Lung (tissue), 12 donors: Measurements from ENCODE around the gene CLPX. TPM values are rescaled to one million over a fixed set of nuclear protein-coding genes. Genes with fewer than 3 reads are reported as not detected.
A peak's percentile ranks its signal among the peaks of the same experiment; 100 is the strongest.
"Not testable (repeated sequence)": the region's sequence is repeated elsewhere in the genome, so short reads cannot be mapped to it uniquely, and the experiment has no call there.

Experiments
- ATAC-seq: fragments of 200-7000 bp; cut with Tn5 transposase; one replicate; pipeline ENCODE4 v1.9.1; 2020; ENCODE audit warnings: moderate number of reproducible peaks; ENCODE audit not compliant: insufficient read depth, low FRiP score
- DNase-seq, 3 donors: peaks; one replicate each; pipeline ENCODE4 v3.0.0-alpha.2; 2013 to 2017
- H3K27ac ChIP-seq, 2 donors: one replicate each; pipeline ENCODE4 v1.5.1; 2013; ENCODE audit warnings: mild to moderate bottlenecking in 2 of 2, moderate library complexity in 2 of 2, control low read depth in 1 of 2, inconsistent platforms in 1 of 2, low read depth in 1 of 2, low read length in 1 of 2
- H3K27me3 ChIP-seq, 3 donors: one replicate each; pipeline ENCODE4 v1.5.1; 2013; ENCODE audit warnings: low read length in 2 of 3; ENCODE audit not compliant: control insufficient read depth in 3 of 3, insufficient read depth in 3 of 3
- H3K36me3 ChIP-seq, 4 donors: one replicate each; pipeline ENCODE4 v1.5.1; 2013; ENCODE audit warnings: low read length in 4 of 4, mild to moderate bottlenecking in 1 of 4, moderate library complexity in 1 of 4; ENCODE audit not compliant: control insufficient read depth in 4 of 4, insufficient read depth in 4 of 4
- H3K4me1 ChIP-seq, 5 donors: one replicate each; pipeline ENCODE4 v1.5.1; 2013; ENCODE audit warnings: low read length in 5 of 5, mild to moderate bottlenecking in 2 of 5, moderate library complexity in 1 of 5; ENCODE audit not compliant: control insufficient read depth in 5 of 5, insufficient read depth in 5 of 5
- H3K4me3 ChIP-seq: one replicate; pipeline ENCODE4 v1.5.1; 2013; ENCODE audit warnings: mild to moderate bottlenecking, control low read depth, moderate library complexity
- H3K9ac ChIP-seq, 2 donors: one replicate each; pipeline ENCODE4 v1.5.1; 2013; ENCODE audit warnings: low read length in 2 of 2, control low read depth in 1 of 2; ENCODE audit not compliant: insufficient read depth in 1 of 2
- H3K9me3 ChIP-seq, 4 donors: one replicate each; pipeline ENCODE4 v1.5.1; 2013; ENCODE audit warnings: low read length in 3 of 4, mild to moderate bottlenecking in 1 of 4, moderate library complexity in 1 of 4; ENCODE audit not compliant: control insufficient read depth in 4 of 4, insufficient read depth in 3 of 4
- WGBS, 2 donors: extraction: QIAGEN DNeasy Blood & Tissue Kit; methylation state at CpG; one replicate each; pipeline ENCODE4 v1.1.7; 2013; 5-methylcytosine and 5-hydroxymethylcytosine counted together
- polyA plus RNA-seq, 2 donors: library from polyadenylated mRNA; stranded (reverse); fragments of 200-250 nt; gene quantifications; one replicate each; pipeline ENCODE4 v1.2.1, GENCODE V29; 2013
- total RNA-seq, 2 donors: library from RNA; depleted of rRNA in 1 of 2; stranded (reverse); fragments of >200 nt in 1 of 2; gene quantifications; one replicate each; pipeline ENCODE4 v1.2.1, GENCODE V29; 2014 to 2021
- TF ChIP-seq, protein P1 (sequence below): IDR thresholded peaks from 2 replicates; pipeline ENCODE4 v1.5.1; 2012; ENCODE audit warnings: mild to moderate bottlenecking; ENCODE audit errors: control extremely low read depth, extremely low read depth
- donor health status: control.
- donor health status: control.
- donor health status: Bipolar disorder and iron deficiency.
- donor health status: healthy.
- donor health status: DM: yes; HTN: yes; CAD: no.

The CLPX gene
- total and polyA plus RNA-seq, 4 donors: 11.2 to 93.6 (median 31.3) TPM

DNA sequence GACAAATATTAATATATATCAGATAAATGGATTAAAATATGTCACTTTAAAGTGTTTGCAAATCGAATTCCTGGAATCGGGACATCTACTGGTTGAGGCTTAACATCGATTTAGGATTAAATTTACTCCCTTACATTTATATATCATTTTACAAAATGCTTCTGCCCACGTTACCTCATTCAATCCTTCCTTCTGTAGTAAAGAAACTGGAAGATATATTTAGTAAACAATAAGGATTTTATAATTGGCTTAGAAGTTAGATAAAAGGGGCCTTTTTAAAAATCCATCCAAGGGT, 1.3 kb downstream of the CLPX start:
- H3K36me3 ChIP-seq: peaks cover under 1 to 16% (median 7%) of the 10 kb centered on the region in 4 donors
- H3K9ac ChIP-seq: peak overlapping the region; percentile 80 to 94
- H3K9me3 ChIP-seq: no peaks in the 10 kb centered on the region
- ATAC-seq: no peak
- TF ChIP-seq, protein P1, sequence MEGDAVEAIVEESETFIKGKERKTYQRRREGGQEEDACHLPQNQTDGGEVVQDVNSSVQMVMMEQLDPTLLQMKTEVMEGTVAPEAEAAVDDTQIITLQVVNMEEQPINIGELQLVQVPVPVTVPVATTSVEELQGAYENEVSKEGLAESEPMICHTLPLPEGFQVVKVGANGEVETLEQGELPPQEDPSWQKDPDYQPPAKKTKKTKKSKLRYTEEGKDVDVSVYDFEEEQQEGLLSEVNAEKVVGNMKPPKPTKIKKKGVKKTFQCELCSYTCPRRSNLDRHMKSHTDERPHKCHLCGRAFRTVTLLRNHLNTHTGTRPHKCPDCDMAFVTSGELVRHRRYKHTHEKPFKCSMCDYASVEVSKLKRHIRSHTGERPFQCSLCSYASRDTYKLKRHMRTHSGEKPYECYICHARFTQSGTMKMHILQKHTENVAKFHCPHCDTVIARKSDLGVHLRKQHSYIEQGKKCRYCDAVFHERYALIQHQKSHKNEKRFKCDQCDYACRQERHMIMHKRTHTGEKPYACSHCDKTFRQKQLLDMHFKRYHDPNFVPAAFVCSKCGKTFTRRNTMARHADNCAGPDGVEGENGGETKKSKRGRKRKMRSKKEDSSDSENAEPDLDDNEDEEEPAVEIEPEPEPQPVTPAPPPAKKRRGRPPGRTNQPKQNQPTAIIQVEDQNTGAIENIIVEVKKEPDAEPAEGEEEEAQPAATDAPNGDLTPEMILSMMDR: no peak
- peaks cover 0 to 14% (median 3%) of the 10 kb centered on the region in 5 donors for H3K4me1 ChIP-seq
- no peaks in the 10 kb centered on the region for H3K27me3 ChIP-seq
- WGBS, 2 donors: 2 to 6% methylated on average over 4 of the region's 4 CpGs
- H3K4me3 ChIP-seq: no peak overlapping the region
- peak overlapping the region in 1 of 2 donors; percentile 53 for H3K27ac ChIP-seq
- DNase-seq: no peak

DNA sequence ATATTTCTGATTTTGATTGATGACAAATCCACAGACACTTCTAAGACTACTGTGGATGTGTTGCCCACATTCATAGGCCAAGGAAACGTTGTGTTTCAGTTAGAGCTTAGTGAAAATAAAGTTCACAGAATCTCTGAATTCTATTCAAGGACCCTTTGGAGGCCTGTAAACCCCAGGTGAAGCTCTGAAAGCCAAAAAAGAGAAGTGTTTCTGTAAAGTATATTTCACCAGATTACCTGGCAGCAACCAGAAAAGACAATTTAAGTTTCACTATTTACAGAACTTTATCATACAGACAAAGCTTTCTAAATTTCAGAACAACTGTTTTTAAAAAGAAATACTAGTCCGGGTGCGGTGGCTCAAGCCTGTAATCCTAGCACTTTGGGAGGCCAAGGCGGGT, 2.6 kb downstream of the CLPX start:
- DNase-seq (no peak), ATAC-seq (no peak)
- peaks cover 4 to 24% (median 15%) of the 10 kb centered on the region in 4 donors for H3K36me3 ChIP-seq
- peaks cover 0 to 14% (median 3%) of the 10 kb centered on the region in 5 donors for H3K4me1 ChIP-seq
- no peak overlapping the region for H3K4me3 ChIP-seq
- TF ChIP-seq, protein P1: no peak
- no peak overlapping the region for H3K9ac ChIP-seq
- 80 to 82% methylated on average over 4 of the region's 4 CpGs for WGBS, 2 donors
- H3K9me3 ChIP-seq: no peaks in the 10 kb centered on the region
- H3K27me3 ChIP-seq: no peaks in the 10 kb centered on the region
- H3K27ac ChIP-seq: no peak overlapping the region

DNA sequence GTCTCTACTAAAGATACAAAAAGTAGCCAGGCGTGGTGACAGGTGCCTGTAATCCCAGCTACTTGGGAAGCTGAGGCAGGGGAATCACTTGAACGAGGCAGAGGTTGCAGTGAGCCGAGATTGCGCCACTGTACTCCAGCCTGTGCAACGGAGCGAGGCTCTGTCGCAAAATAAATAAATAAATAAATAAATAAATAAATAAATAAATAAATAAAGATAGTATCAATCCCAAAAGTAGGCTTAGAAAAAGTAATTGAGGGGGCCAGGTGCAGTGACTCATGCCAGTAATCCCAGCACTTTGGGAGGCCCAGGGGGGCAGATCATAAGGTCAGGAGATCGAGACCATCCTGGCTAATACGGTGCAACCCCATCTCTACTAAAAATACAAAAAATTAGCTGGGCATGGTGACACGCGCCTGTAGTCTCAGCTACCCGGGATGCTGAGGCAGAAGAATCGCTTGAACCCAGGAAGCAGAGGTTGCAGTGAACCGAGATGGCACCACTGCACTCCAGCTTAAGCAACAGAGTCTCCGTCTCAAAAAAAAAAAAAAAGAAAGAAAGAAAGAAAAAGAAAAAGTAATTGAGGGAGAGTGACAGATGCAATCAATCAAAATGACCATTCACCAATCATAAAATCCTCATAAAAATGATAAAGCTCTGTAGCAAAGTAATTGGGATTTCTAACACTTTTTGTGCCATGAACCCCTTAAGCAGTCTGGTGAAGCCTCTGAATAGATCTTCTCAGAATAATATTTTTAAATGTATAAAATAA, 3.4 kb downstream of the CLPX start:
- not testable (repeated sequence) for H3K4me3 ChIP-seq, H3K9ac ChIP-seq, H3K27ac ChIP-seq, H3K9me3 ChIP-seq, DNase-seq, H3K27me3 ChIP-seq, ATAC-seq
- Histone ChIP-seq H3K4me1 (peaks cover 0 to 14% (median 3%) of the 10 kb centered on the region in 5 donors), H3K36me3 (peaks cover 7 to 32% (median 21%) of the 10 kb centered on the region in 4 donors)
- WGBS, 2 donors: 78 to 87% methylated on average over 15 of the region's 15 CpGs

DNA sequence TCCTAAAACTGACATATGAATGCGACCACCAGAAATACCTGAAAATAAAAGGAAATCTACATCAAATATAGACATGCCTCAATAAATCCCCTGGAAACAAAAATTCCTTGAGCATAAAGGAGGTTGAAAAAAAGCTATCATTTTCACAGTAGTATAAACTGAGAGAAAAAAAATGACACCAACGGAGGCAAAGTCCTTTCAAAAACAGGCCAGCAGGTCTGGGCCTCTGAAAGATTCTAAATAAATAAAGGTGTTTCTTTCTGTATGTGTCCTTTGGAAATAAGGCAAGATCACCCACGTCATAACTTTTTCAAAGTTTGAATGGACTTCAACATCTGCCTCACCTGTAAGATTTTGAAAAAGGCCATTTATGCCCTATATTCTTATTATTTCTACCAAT, 5.0 kb downstream of the CLPX start:
- H3K27me3 ChIP-seq: no peaks in the 10 kb centered on the region
- peaks cover 12 to 38% (median 24%) of the 10 kb centered on the region in 4 donors for H3K36me3 ChIP-seq
- ATAC-seq: no peak
- H3K4me1 ChIP-seq: peaks cover 0 to 10% (median 2%) of the 10 kb centered on the region in 5 donors
- H3K9ac ChIP-seq: no peak overlapping the region
- no peaks in the 10 kb centered on the region for H3K9me3 ChIP-seq
- no peak for DNase-seq
- TF ChIP-seq, protein P1: no peak
- WGBS, 2 donors: 97 to 100% methylated on average over 3 of the region's 3 CpGs
- no peak overlapping the region for H3K27ac ChIP-seq
- H3K4me3 ChIP-seq: no peak overlapping the region
